CD4-positive, alpha-beta T cell treated with Interleukin-17A for 4 hours (primary cell): Measurements from ENCODE around the gene SLC4A7.
"Not testable (repeated sequence)": the region's sequence is repeated elsewhere in the genome, so short reads cannot be mapped to it uniquely, and the experiment has no call there.

ENCODE experiments used
- DNase-seq: peaks from one replicate; pipeline ENCODE4 v3.0.0-alpha.2; 2020; ENCODE audit warnings: mixed read lengths

The SLC4A7 gene

DNA sequence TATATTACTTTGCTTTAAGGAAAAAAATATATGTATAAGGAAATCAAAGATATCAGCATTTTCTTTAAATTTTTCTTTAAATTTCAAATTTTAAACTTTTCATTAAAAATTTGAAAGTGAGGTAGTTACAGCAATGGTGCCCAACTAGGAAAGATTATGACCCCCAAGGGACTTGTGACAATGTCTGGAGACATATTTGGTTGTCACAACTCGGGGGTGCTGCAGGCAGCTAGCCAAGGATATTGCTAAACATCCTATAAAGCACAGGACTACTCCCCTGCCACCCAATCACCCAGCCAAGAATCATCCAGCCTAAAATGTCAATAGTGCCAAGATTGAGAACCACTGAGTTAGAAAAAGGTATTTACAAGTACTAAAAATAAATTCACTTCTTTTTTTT, 57.3 kb downstream of the SLC4A7 start:
- no peak for DNase-seq

DNA sequence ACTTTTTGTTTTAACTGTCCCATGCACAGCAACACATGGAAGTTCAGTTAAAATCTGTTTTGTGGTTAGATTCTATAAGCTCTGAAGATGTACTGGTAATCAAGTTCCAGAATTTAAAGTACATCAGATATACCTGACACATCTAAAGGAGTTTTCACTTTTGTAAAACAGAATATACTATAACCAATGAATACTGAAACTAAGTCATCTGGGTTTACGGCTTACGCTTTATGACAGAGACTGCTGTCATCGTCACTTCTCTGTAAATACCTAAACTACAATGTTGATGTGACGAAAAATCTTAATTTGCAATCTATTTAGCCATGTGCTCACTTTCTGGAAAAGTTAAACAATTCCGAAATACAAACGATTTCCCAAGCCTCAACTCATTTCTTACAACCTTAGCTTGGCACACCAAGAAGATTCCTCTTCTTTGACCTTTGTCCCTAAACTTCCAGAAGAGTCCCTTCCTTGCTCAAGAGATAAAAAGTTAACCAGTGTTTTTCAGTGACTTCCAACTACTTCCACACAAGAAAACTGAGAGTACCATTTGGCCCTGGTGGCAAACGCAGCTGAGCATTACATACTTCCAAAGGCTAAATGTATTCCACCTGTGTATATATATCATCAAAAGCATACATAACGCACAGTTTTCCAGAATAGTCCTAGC, 58.2 kb downstream of the SLC4A7 start:
- DNase-seq = no peak

DNA sequence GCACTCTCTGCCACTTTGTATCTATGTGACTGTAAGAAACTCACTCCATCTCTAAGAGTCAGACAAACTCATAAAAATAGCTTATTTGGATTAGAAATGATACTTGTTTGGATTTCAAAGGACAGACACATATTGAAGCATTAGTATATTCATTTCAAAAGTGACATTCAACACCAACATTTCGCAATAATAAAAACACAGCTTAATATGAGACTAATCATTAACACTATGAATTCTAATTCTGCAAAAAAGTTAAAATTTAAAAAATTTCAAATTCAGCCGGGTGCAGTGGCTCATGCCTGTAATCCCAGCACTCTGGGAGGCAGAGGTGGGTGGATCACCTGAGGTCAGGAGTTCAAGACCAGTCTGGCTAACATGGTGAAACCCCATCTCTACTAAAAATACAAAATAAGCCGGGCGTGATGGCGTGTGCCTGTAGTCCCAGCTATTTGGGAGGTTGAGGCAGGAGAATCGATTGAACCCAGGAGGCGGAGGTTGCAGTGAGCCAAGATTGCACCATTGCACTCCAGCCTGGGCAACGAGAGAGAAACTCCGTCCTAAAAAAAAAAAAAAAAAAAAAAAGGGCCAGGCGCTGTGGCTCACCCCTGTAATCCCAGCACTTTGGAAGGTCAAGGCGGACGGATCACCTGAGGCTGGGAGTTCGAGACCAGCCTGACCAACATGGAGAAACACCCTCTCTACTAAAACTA, 59.2 kb downstream of the SLC4A7 start:
- not testable (repeated sequence) for DNase-seq

DNA sequence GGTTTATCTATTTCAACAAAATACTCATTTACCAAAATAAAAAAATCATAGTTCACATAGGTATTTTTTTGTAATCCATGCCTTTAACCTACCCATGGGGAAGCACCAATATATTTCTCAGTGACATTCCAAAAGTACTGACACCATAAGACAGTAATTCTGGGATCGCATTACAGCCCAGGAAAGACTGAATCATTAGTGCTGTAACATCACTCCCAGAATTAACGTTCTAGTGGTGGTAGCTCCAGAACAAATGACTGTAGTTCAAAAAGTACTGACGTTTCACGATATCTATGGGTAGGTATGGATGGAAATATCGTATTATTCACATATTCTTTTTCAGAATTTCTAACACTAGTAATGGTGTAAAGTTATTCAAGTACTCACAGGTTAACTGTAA, 60.7 kb downstream of the SLC4A7 start:
- DNase-seq = no peak

DNA sequence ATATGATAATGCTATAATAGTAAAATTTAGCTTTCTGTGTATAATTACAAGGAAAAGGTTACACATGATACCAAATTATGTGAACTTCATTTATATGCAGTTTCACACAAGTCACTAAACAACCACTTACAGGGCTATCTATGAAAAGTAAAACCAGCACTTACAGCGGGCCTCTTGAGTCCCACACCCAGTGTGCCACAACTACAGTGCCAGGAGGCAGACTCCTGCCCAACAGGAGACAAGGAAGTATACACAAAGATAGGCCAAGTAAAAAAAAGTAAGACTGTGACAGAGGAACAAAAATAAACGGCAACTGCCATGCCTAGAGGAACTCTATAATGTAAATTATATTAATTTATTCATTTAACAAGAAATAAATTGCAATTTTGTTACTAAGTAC, 61.6 kb downstream of the SLC4A7 start:
- no peak for DNase-seq

DNA sequence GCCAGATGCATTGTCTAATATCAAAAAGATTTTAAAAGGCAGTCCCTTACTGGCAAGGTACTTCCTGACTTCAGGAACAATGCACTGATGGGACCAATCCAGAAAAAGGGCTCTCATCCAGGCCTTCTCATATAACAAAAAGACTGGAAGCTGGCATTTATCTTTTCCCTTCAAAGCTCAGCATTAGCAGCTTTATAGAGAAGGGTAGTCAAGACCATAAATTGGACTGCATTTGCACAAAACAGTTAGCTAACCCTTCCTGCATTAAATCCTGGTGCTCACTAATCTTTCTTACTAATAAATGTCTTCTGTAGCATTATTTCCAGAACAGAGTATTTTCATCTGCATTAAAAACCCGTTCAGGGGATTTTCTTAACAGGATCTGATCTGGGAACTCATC, 69.0 kb downstream of the SLC4A7 start:
- no peak for DNase-seq

DNA sequence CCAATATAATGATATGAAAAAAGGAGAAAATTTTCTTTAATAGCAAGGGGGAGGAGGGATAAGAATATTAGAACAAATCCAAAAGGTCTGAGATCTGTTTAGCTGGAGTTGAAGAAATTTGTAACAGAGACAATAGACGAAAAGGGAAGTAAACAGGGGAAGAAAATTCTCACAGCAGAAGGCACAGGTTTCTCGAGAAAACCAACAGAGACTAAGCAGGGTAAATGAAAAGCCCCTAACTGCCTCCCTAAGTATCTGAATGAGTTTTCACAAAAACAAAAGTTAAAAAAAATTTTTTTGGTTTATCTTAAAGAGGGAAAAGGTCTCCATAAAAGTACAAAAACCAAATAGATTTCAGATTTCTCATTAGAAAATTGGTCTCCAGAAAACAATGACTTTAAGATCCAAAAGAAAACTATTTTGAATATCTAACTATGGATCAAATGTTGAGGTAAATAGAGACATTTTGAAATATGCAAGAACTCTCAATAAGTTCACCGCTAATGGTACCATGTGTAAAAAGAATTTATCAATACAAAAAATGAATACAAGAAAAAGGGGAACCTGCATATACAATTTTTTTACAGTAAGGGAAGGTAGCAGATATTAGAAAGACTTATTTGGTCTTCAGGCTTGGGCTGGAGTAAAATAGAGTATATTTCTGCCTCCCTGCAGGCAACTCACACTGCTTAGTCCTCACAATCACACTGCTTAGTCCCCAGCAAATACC, 91.1 kb downstream of the SLC4A7 start:
- no peak for DNase-seq

DNA sequence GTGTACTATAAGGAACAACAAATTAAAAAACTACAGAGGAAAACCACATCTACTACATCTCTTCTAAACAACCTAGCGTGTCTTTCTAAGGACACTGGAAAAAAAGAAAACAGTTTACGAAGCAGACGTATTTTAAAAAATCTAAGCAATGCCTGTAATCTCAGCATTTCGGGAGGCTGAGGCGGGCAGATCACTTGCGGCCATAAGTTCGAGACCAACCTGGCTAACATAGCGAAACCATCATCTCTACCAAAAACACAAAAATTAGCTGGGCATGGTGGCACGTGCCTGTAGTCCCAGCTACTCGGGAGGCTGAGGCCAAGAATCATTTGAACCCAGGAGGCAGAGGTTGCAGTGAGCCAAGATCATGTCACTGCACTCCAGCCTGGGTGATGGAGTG, 91.8 kb downstream of the SLC4A7 start:
- DNase-seq = not testable (repeated sequence)

DNA sequence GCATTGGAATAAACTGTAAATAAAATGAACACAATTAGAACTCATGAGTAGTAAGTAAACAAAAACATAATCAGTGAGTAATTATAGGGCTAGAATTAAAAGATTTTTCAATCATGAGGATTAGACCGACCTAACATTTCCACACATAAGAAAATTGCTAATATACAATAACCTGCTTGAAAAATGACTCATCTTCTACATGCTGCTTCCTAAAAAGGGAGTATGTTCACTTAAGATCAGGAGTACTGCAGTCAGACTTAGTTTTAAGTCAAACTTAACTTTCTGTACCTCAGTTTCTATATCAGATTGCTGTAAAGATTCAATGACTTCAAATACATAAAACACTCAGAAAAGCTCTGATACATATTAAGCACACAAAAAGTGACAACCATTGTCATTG, 92.4 kb downstream of the SLC4A7 start:
- DNase-seq = no peak

DNA sequence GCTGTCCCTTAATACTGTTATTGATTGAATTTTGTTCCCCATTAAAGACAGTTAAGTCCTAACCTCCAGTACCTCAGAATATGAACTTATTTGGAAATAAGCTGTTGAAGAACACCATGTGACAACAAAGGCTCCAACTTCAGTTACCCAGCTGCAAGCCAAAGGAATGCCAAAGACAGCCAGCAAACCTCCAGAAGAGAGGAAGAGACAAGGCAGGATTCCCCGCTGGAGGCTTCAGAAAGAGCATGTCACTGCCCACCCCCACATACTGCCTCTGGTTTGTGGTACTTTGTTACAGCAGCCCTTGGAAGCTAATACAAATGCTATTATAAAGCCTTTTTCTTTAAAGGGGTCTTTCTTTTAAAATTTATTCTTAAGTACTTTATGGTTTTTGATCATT, 96.6 kb downstream of the SLC4A7 start:
- no peak for DNase-seq

DNA sequence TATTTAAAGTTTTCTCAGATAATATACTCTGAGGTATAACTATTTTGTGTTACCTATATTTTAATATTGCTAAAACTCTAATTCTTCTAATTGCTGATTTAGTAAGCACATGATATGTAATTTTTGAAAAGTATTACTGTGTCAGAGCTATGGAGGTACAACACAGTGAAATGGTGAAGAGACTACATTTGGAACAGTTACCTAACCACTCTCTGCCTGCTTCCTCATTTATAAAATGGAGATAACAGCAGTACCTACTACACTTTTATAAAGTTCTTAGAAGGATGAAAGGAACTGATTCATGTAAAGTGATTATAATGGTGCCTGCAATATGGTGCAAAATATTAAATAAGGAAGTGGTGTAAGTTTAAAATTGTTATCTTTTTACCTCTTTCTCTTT, 98.7 kb downstream of the SLC4A7 start:
- DNase-seq = no peak

DNA sequence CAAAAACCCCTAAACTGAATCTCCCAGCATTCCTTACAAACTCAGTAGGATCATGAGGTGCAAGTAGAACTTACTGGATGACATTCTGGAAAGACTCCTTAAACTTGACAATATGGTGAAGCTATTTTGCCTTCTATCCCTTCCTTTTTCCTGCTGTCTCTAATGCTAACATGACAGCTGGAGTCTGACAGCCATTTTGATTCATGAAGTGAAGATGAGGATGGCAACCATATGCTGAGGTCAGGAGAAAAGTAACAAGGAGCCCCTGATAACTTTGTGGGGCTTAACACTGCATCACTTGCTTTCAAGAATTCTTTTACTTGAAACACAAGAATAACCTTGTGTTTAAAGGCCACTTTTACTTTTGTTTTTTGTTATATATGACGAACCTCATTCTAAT, 100.0 kb downstream of the SLC4A7 start:
- DNase-seq = no peak

DNA sequence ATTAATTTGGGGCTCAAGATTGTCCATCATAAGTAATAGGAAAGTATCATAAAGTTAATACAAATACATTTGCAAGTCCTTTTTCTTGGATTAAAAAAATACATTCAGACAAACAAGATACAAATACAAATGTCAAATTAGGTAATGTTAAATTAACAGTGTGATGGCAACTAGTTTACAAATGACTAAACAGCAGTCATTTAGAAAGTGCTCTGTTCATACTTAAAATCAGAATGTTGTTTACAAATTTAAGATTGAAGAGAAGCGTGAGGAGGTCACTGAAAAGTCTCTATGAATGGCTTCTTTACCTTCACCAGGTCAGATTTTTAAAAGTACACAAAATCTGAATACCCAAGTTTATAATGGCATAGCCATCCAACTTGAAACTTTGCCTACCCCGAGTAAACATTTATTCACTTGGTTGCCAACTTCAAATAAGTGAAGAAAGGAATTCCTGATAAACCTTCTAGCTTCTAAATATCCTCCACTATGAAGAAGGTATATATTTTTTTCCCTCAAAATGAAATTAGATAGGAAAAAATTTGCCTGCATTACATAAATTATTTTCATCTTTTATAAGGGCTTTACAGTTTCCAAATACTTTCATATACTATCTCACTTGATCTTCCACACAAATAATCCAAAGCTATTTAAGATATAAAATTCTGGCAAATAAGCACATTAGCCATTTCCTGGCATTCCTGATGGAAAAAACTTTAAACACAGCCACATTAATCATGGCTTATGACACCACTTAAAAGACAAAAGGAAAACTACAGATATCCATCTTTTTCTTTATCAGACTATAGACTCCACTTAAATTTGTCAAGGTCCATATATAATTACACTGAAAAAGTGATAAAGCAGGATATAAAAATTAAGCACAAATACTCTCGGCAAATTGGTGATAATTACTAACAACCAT, 103.5 kb downstream of the SLC4A7 start:
- DNase-seq = no peak

DNA sequence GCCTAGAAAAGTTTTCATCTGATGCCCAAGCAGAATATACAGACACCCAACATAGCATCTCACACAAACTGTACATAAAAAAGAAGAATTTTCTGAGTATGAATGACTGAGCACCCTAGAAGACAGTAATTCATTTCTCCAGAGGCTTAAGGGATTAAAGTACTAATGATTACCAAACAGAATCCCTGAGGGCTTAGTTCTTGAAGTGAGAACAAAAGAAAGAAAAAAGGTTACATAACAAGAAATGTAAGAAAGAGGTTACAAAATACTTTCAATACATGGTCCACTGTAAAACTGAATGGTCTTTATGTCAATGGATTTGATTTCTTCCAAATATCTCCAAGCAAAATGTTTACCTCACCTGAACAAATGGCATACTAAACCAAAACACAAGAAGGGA, 105.9 kb downstream of the SLC4A7 start:
- no peak for DNase-seq

DNA sequence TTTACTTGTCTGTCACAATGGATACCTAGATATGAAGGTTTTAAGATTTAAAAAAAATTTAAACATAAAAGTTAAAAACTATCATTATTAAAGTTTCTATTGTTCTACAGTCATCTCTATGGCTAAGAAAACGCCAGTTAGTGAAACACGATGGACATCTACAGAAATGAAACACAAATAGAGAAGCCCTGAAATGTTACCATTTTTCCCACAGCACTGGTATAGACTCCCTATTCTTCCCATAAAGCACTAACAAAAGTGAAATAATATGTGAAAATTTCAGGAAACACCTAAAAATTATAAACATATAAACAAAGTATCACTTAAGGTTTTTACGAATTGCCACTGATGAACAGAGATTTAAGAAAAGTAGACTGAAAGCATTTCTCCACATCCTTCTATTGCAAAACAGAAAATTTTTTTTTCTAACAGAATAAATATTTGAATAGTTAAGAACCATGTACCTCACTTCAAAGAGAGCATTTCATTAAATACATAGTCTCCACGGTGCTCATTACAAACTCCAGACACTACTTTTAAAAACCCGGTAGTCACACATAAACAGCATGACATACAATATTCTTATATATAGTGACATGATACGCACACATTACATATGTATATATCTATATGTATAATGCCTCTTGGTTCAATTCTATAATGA, 107.9 kb downstream of the SLC4A7 start:
- DNase-seq = no peak

DNA sequence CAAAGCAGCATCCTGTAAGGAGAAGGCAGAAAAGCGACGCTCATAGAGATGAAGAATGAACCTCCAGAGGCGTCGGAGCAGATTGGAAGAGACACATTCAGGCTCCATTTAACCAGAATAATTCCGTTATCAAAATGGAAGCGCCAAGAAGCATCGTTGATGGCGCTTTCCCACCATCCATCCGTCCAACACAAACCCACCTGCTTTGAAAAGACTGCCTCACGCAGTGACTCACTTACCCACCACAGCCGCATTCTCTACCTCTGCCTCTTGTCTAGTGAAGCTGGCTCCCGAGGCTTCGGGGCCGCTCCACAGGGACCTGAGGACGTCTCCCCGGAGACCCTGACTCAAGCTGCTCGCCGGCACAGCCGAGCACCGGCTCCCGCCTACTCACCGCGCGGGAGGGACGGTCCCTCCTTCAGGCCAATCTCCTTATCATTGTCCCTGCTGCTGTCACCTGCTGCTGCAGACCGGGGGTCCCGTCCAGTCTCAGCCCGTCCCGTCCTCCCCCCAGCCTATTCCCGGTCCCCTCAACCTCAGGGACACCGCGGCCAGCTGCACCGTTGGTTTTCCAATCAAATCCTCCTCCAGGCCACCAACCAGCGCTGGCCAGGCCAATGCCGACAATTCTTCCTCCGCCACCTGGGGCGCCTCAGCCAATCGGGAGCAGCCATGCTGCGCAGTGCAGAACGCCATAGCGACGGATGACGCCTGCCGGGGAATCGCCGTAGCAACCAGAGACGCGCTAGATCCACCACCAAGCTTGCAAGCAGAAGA, 115.2 kb downstream of the SLC4A7 start, which contains the start of gene NEK10:
Gene NEK10, minus strand, starts transcription at position 553 of the 777 bp plus-strand sequence. CDS start 16,501 bp downstream, outside the sequence.
- DNase-seq = peak; percentile 92

DNA sequence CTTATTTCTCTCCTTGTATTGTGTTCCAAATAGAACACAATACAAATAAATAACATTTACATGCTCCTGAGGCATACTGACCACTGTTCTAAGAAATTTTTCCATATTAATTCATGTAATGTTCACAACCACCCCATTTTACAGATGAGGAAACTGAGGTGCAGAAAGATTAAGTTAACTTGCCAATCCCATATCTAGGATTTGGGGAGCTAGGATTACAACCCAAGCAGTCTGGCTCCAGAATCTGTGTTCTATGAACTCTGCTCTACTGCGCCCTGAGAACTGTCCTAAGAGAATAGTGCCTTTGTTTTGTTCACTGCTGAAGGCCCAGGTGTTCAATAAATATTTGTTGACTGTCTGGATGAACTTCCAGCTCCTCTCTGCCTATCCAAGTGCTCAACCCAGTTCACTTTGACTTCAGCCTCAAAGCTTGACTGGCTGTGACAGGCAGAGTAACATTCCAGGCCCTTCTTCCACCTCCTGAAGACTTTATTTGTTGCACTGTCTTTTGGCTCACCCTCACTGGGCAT, 118.1 kb downstream of the SLC4A7 start:
- no peak for DNase-seq

DNA sequence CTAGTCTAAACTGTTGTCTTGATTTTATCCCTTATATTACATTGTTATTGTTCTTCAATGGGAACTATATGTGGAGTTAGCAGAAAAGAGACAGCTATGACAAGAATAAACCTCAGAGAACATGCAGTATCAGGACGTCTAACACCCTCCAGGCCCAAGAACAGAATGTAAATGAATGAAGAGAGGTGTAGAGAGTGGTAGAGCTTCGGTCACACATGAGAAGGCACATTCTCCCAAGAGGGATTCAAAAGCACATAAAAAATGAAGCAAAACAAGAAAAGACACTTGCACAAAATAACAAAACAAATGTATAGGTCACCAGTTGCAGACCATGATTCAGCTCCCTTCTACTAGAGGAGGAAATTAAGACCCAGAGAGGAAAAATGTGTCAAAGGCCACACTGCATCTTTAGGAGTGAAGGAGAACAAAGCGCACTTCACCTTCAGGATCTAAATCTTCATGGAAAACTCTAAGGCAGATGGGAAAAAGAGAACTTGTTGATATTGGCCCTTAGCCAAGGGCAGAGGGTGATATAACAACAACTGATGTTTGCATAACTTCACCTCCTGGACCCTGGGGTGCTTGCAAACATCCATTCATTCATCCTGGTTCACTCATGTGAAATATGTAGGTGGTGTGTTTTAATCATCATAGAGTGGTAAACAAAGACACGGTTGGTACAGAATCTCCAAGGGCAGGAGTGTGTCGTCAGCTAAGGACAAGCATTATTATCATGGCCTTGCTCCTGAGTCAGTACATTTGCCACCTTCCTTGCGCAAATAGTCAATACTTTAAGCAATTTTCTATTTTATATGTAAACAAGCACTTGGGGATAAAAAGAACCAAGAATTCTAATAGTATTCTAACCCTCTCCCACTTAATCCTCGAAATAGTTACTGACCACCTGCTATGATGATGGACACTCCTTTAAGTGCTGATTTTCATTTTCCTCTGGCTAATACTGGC, 123.8 kb downstream of the SLC4A7 start:
- DNase-seq = no peak

DNA sequence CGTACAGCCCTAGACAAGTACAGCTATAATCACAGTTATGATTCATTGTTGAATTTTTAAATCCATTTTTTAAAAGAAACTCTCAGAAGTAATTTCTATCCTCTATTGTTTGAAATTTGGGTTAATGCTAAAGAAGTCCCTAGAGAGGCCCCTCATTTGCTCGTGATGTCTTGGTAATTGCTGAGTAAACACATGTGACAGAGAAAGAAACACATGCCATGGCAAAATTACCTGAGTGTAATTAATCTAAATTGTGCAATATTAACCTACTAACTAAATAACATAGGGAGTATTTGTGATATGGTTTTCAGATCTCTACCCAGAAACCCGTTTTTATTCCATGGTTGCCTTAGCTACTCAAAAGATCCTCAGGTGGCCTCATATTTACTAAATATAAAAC, 125.8 kb downstream of the SLC4A7 start:
- no peak for DNase-seq
